Smooth muscle cell (in vitro differentiated cells): ENCODE data around the gene LRRFIP1. TPM values are rescaled to one million over a fixed set of nuclear protein-coding genes. Genes with fewer than 3 reads are reported as not detected.
A peak's percentile ranks its signal among the peaks of the same experiment; 100 is the strongest.
"Not testable (repeated sequence)": the region's sequence is repeated elsewhere in the genome, so short reads cannot be mapped to it uniquely, and the experiment has no call there.

ENCODE experiments used
- DNase-seq: peaks from one replicate; lab custom pipeline; 2025; ENCODE audit not compliant: unreplicated experiment; lab: John Stamatoyannopoulos, UW
- H2AFZ ChIP-seq: fragments of 200-600 bp; sonication (generic); 2 replicates; pipeline ENCODE4 v1.6.0; 2016; ENCODE audit warnings: antibody characterized with exemption, low read depth, mild to moderate bottlenecking
- H3F3A ChIP-seq: fragments of 200-600 bp; sonication (generic); 2 replicates; pipeline ENCODE4 v1.6.0; 2017; ENCODE audit warnings: antibody characterized with exemption, low read depth
- H3K27ac ChIP-seq: fragments of 200-600 bp; sonication (generic); 2 replicates; pipeline ENCODE4 v1.5.1; 2016; ENCODE audit warnings: low read depth, mild to moderate bottlenecking
- H3K27me3 ChIP-seq: fragments of 200-600 bp; sonication (generic); 2 replicates; pipeline ENCODE4 v1.6.1; 2016; ENCODE audit warnings: low read depth, mild to moderate bottlenecking
- H3K36me3 ChIP-seq: fragments of 200-600 bp; sonication (generic); 2 replicates; pipeline ENCODE4 v1.5.1; 2016; ENCODE audit warnings: low read depth
- H3K4me1 ChIP-seq: fragments of 200-600 bp; sonication (generic); 2 replicates; pipeline ENCODE4 v1.5.1; 2016; ENCODE audit warnings: low read depth
- H3K4me2 ChIP-seq: fragments of 200-600 bp; sonication (generic); 2 replicates; pipeline ENCODE4 v1.6.0; 2016; ENCODE audit warnings: mild to moderate bottlenecking
- H3K4me3 ChIP-seq: fragments of 200-600 bp; sonication (generic); 2 replicates; pipeline ENCODE4 v1.5.1; 2016; ENCODE audit warnings: mild to moderate bottlenecking
- H3K79me2 ChIP-seq: fragments of 200-600 bp; sonication (generic); 2 replicates; pipeline ENCODE4 v1.6.0; 2016; ENCODE audit warnings: low read depth, mild to moderate bottlenecking
- H3K9ac ChIP-seq: fragments of 200-600 bp; sonication (generic); 2 replicates; pipeline ENCODE4 v1.6.0; 2016; ENCODE audit warnings: low read depth
- H3K9me3 ChIP-seq: fragments of 200-600 bp; sonication (generic); replicated peaks from 2 replicates; pipeline ENCODE4 v1.5.1; 2016; ENCODE audit warnings: low read depth
- H4K20me1 ChIP-seq: fragments of 200-600 bp; sonication (generic); 2 replicates; pipeline ENCODE4 v1.6.0; 2016; ENCODE audit warnings: low read depth
- WGBS: methylation state at CpG from one replicate; pipeline ENCODE4 v1.1.7; 2016; ENCODE audit warnings: low lambda C conversion rate; 5-methylcytosine and 5-hydroxymethylcytosine counted together
- polyA plus RNA-seq: library from polyadenylated mRNA; unstranded; fragments of >200 nt; fragmentation: Nextera tagmentation; extraction: Ambion mirVana; gene quantifications from 2 replicates; pipeline ENCODE4 v1.2.1, GENCODE V29; 2016
- total RNA-seq: library from RNA; depleted of rRNA; stranded (reverse); fragments of >200 nt; gene quantifications from 2 replicates; pipeline ENCODE4 v1.2.3, GENCODE V29; 2014
- TF ChIP-seq, protein P1 (sequence below): fragments of 200-600 bp; sonication (generic); IDR thresholded peaks from 2 replicates; pipeline ENCODE4 v1.5.1; 2017; ENCODE audit warnings: borderline replicate concordance, mild to moderate bottlenecking, antibody characterized with exemption; ENCODE audit not compliant: insufficient read depth, poor library complexity, severe bottlenecking

Gene LRRFIP1
- total and polyA plus RNA-seq, 2 experiments from 2014 or later: 36.2 to 65.1 TPM

DNA sequence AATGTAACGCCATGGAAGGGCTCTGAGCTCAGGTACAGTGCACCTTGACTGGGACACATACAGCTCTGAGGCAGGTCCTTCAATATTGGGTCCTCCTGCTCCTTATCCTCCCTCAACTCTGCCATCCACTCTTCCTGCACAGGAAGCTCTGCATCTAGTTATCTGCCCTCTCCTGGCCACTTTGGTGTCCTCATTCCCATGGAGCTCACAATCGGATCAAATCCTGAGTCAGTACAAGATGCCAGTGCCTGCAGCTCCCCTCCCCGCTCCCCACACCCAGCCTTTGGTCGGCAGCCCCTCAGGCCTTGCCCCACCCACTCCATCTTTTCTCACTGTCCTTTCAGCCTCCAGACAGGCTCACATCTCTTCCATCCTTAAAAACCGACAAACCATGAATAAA is 58.0 kb downstream of the LRRFIP1 start:
- TF ChIP-seq, protein P1, sequence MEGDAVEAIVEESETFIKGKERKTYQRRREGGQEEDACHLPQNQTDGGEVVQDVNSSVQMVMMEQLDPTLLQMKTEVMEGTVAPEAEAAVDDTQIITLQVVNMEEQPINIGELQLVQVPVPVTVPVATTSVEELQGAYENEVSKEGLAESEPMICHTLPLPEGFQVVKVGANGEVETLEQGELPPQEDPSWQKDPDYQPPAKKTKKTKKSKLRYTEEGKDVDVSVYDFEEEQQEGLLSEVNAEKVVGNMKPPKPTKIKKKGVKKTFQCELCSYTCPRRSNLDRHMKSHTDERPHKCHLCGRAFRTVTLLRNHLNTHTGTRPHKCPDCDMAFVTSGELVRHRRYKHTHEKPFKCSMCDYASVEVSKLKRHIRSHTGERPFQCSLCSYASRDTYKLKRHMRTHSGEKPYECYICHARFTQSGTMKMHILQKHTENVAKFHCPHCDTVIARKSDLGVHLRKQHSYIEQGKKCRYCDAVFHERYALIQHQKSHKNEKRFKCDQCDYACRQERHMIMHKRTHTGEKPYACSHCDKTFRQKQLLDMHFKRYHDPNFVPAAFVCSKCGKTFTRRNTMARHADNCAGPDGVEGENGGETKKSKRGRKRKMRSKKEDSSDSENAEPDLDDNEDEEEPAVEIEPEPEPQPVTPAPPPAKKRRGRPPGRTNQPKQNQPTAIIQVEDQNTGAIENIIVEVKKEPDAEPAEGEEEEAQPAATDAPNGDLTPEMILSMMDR: peak; percentile 13
- 73% methylated on average over 5 of the region's 5 CpGs for WGBS

DNA sequence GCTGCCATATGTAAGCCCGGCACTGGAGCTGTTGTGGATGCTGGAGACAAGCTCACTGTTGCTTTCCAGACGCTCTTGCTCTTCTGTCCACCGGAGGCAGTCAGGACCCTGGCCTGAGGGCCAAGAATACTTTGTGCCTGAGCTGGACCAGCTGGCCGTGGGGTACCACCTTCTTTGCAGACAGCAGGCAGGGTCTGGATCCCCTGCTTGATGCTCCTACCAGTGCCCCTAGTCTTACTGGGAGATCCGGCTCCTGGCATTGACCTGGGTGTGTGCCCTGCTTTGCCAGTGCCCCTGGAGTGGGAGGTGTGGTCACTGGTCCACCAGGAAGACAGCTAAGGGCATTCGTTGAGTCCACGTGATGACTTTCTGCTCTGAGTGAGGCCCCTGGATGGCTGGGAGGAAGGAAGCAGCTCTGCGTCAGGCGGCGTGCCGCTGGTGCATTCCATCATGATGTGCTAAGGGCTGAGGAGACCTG is 59.3 kb downstream of the LRRFIP1 start:
- Histone ChIP-seq H3K4me3 (no peak overlapping the region), H2AFZ (no peak overlapping the region), H3K36me3 (no peaks in the 10 kb centered on the region), H3K9ac (peak overlapping the region; percentile 25), H3K4me2 (no peak overlapping the region), H3K79me2 (no peaks in the 10 kb centered on the region), H4K20me1 (no peaks in the 10 kb centered on the region), H3K4me1 (peaks cover 8% of the 10 kb centered on the region), H3K9me3 (no peaks in the 10 kb centered on the region), H3K27me3 (no peaks in the 10 kb centered on the region), H3K27ac (peak overlapping the region; percentile 71), H3F3A (peaks cover 14% of the 10 kb centered on the region)
- WGBS: 91% methylated on average over 11 of the region's 11 CpGs
- DNase-seq: no peak
- TF ChIP-seq, protein P1: peak; percentile 6

More for the DNA sequence above, 58.0 kb downstream of the LRRFIP1 start:
- H3K79me2 ChIP-seq: peaks cover 4% of the 10 kb centered on the region
- no peak overlapping the region for H2AFZ ChIP-seq
- H3F3A ChIP-seq: peaks cover 10% of the 10 kb centered on the region
- no peaks in the 10 kb centered on the region for H3K27me3 ChIP-seq
- no peak overlapping the region for H3K4me3 ChIP-seq
- H3K27ac ChIP-seq: no peak overlapping the region
- no peak for DNase-seq
- H3K36me3 ChIP-seq: no peaks in the 10 kb centered on the region
- no peaks in the 10 kb centered on the region for H4K20me1 ChIP-seq
- H3K4me2 ChIP-seq: no peak overlapping the region
- no peaks in the 10 kb centered on the region for H3K9me3 ChIP-seq
- H3K9ac ChIP-seq: no peak overlapping the region
- H3K4me1 ChIP-seq: peaks cover 3% of the 10 kb centered on the region

DNA sequence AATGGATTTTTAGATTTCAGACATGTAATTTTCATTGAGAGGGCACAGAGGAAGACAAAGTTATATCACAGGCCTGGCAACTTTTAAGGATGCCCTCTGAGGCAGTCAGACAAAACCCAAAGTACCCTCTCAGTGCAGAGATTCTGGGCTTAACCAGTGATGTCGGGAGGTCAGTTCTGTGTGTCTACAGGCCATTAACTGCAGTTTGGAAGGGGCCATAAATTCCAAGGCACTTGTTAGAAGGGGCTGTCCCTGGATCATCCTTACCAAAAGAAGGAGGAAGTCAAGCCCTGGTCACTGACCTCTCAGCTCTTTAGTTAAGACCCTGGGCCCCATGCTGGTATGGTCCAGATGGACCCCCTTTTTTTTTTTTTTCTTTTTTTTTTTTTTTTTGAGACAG is 60.7 kb downstream of the LRRFIP1 start:
- Histone ChIP-seq H3K27me3 (no peaks in the 10 kb centered on the region), H3K4me2 (peak overlapping the region; percentile 66), H2AFZ (no peak overlapping the region), H3K9me3 (no peaks in the 10 kb centered on the region), H4K20me1 (peaks cover 5% of the 10 kb centered on the region), H3K27ac (peak overlapping the region; percentile 98), H3K4me1 (peaks cover 8% of the 10 kb centered on the region), H3K79me2 (peaks cover 8% of the 10 kb centered on the region), H3K36me3 (no peaks in the 10 kb centered on the region), H3F3A (peaks cover 18% of the 10 kb centered on the region), H3K9ac (peak overlapping the region; percentile 92), H3K4me3 (no peak overlapping the region)
- no peak for DNase-seq
- 62% methylated on average over 1 of the region's 1 CpG for WGBS
- TF ChIP-seq, protein P1: no peak

DNA sequence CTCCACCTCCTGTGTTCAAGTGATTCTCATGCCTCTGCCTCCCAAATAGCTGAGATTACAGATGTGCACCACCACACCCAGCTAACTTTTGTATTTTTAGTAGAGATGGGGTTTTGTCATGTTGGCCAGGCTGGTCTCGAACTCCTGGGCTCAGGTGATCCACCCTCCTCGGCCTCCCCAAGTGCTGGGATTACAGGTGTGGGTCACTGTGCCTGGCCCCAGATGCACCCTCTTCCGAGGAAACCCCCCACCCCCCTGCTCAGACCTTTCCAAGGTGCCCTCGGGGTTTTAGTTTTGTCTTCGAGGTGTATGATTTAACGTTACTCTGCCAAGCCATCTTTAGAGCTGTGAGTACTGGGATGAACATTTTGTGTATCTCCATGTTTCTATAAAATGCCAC is 61.2 kb downstream of the LRRFIP1 start:
- not testable (repeated sequence) for H3K27me3 ChIP-seq, DNase-seq, H3K9me3 ChIP-seq, H3K4me2 ChIP-seq, H3K4me3 ChIP-seq, H4K20me1 ChIP-seq, H3K36me3 ChIP-seq, H2AFZ ChIP-seq
- Histone ChIP-seq H3F3A (peaks cover 19% of the 10 kb centered on the region), H3K79me2 (peaks cover 12% of the 10 kb centered on the region), H3K4me1 (peaks cover 10% of the 10 kb centered on the region), H3K9ac (peak overlapping the region; percentile 92), H3K27ac (peak overlapping the region; percentile 98)
- 92% methylated on average over 6 of the region's 6 CpGs for WGBS
